ENCODE data around the gene NUP93.
"Not testable (repeated sequence)": the region's sequence is repeated elsewhere in the genome, so short reads cannot be mapped to it uniquely, and the experiment has no call there.

NUP93 gene

GRCh38 chr16:56783344-56783743 is 53.4 kb downstream of the NUP93 start:
- no peak for DNase-seq

DNA sequence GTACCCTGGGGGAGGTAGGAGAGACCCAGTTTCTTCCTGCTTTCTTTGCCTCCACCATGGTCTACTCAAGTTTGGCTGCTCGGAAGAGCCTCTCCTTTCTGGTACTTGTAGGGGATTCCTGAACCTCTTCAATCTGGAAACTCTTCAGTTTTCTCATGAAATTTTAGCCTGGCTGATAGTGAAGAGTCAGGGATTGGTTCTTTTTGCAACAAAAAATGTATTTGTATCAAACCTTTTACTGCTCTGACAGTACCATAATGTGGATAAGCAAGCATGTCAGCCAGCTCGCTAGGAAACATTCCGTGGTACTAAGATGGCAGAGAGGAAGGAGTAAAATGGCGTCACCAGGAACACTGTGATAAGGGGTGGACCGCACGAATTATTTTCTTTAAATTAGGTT is 55.4 kb downstream of the NUP93 start:
- no peak for DNase-seq

DNA sequence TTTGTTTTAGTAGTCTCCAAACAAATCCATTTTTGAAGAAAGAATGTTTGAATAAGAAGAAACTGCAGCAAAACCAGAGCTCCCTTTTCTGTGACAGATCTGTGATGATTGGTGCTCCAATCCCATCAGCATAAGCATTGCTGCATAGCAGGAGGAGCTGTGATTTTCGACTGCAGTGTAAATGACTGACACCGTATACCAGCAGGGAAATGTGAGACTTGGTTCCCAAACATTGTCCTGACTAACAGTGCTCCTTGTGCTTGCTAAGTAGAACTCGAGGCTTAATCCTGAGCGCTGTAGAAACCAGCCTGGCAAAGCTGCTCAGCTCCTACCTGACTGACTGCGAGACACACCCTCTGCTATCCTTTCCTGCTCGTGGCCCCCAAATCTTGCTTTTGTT is 57.2 kb downstream of the NUP93 start:
- DNase-seq = no peak

GRCh38 chr16:56788435-56788834 is 58.5 kb downstream of the NUP93 start:
- no peak for DNase-seq

DNA sequence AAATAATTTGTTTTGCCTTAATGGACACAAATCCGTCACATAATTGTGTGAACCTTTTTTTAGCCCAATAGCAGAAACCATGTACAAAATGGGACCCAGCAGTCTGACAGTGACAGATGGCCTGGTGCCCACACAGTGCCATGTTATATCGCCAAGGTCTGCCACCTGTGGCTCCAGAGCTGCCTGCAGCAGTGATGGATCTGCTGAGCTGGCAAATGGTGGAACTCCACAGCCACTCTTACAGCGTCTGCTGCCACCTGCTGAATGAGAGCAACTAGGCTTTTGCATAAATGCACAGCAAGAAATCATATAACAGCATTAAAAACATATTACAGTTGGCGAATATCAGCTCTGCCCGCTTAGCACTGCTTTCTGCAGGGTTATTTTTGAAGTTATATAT is 59.4 kb downstream of the NUP93 start:
- DNase-seq = no peak

- DNase-seq = no peak
Measured at GRCh38 chr16:56792967-56793366, 63.0 kb downstream of the NUP93 start.

DNA sequence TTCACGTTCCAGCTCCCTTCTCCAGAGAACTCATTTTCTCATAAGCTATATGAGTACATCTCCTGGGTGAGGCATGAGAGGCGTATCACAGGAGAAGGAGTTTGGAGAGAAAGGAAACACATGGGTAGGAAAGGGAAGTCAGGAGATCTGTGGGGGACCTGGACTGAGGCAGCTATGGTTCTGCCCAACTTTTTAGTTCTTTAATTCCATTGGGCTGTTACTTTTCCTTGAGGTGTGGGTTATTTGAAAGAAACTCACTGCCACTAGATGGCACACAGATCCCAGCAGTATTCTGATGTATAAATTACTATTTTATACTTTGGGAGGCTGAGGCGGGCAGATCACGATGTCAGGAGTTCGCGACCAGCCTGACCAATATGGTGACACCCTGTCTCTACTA is 63.6 kb downstream of the NUP93 start:
- peak; percentile 15 for DNase-seq

- DNase-seq = no peak
Measured at GRCh38 chr16:56795011-56795410, 65.1 kb downstream of the NUP93 start.

GRCh38 chr16:56797038-56797437 is 67.1 kb downstream of the NUP93 start:
- not testable (repeated sequence) for DNase-seq

- DNase-seq = no peak
Measured at GRCh38 chr16:56797861-56798260, 67.9 kb downstream of the NUP93 start.

DNA sequence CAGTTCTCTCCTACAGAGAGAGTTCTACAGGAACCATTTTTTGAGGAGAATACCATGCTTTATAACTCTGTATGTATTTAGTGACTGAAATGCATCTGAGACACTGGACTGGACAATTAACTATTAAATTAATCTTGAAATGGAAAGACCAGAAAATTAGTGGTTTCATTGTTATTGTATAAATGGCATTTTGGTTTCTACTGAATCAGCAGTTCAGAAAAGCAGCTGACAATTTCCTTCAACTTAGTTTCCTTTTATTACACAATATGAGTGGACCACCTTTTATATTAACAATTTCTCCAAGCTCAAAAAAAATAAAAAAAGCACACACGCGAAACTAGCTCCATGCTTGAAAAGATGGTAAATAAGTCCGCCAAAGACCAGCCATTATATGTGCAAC is 69.0 kb downstream of the NUP93 start:
- no peak for DNase-seq

- DNase-seq = no peak
Measured at GRCh38 chr16:56800355-56800754, 70.4 kb downstream of the NUP93 start.

DNA sequence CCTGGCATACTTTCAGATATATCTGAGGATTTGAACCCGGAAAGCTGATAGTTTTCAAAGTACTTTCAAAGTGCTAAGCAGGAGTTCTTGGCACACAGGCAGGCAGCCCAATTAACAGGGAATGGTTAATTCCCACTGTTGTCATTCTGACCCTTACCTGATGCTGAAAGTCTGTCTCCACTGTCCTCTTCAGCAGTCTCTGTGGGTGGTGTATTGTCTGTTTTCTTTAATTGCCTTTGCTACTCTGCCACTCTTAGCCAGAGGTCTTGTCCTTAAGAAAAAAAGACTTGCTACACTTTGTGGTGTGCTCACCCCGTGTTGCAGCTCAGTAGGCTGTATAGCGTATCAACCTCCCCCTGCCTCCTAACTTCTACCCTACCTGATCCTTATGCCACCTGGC is 71.8 kb downstream of the NUP93 start:
- DNase-seq = no peak

- DNase-seq = peak; percentile 39
Measured at GRCh38 chr16:56807011-56807675, 77.2 kb downstream of the NUP93 start.

GRCh38 chr16:56807676-56808067 is 77.7 kb downstream of the NUP93 start:
- DNase-seq = not testable (repeated sequence)

DNA sequence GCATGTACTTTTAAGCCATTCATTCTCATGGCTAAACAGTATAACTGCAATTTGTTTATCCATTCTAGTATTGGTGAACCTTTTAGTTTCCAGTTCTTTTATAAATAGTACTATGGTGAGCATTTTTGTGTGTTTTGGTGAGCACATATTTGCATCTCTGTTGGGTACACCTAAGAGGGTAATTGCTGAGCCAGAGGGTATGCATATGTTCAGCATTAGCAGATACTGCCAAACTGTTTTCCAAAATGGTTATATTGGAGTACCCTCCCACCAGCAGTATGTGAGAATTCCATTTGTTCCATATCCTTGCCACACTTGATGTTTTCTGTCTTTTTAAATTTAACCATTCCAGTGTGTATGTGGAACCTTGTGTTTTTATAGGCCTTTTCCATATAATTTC is 81.0 kb downstream of the NUP93 start:
- DNase-seq = no peak

- not testable (repeated sequence) for DNase-seq
Measured at GRCh38 chr16:56811602-56812001, 81.7 kb downstream of the NUP93 start.

- no peak for DNase-seq
Measured at GRCh38 chr16:56812884-56813283, 83.0 kb downstream of the NUP93 start.

GRCh38 chr16:56814537-56815432 is 84.9 kb downstream of the NUP93 start:
- no peak for DNase-seq

GRCh38 chr16:56815721-56816120 is 85.8 kb downstream of the NUP93 start:
- no peak for DNase-seq

- DNase-seq = no peak
Measured at GRCh38 chr16:56817056-56817455, 87.1 kb downstream of the NUP93 start.

- no peak for DNase-seq
Measured at GRCh38 chr16:56817938-56818337, 88.0 kb downstream of the NUP93 start.

DNA sequence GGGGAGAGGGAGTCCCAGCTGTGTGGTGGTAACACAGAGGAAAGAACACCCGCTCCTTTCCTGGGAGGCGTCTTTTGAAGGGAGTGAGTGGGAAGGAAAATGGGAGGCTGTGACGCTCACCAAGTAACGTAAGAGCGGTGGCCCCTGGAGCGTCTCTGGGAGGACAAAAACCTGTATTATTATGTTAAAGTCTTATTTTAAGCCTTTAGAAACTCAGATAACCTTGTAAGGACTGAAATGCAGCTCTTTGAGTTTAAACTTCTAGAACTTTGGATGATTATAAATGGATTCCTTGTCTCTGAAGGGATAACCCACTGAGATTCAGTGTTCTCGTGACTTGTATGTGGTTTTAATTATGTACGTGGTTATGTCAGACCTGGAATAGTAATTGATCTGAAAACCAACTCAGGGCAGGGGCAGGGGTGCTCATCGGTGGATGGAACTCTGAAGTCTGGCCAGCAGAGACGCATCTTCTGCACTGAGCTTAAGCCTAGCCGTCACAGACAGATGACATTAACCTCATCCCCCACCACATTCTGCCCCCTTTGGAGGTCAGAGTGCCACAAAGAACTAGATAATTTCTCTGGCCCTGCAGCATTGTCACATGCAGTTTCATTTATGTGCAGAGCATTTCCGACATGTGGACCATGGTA is 93.3 kb downstream of the NUP93 start:
- DNase-seq = no peak

DNA sequence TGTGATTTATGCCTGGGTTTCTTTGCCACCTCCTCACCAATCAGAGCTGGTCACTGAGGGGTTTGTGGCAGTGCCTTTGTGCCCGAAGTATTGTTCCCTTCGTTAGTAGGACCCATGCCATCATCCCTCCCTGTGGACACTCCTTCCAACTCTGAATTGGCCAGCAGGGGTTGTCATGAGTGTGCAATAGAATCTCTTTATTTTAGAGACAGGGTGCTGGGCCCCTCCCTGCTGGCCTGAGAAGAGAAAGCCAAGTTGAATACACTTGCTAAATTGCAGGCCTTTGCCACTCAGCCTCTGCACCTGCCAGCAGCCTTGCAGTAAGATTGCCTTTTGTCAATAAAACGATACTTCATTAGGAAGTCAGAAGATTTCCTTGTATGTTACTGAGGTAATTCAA is 94.4 kb downstream of the NUP93 start:
- DNase-seq = no peak
